HCT116 (cell line): ENCODE results near the gene GBGT1.

Experiments
- EZH2 ChIP-seq: fragments of 200-600 bp; sonication (generic); IDR thresholded peaks from 2 replicates; pipeline ENCODE4 v1.6.1; 2017; ENCODE audit warnings: antibody characterized with exemption, mixed run types
- EZH2phosphoT487 ChIP-seq: fragments of 200-600 bp; IDR thresholded peaks from 2 replicates; pipeline ENCODE4 v1.6.1; 2018; ENCODE audit warnings: antibody characterized with exemption, borderline replicate concordance
- POLR2A ChIP-seq: IDR thresholded peaks from 2 replicates; pipeline ENCODE4 v1.7.0; 2011; ENCODE audit warnings: borderline replicate concordance; ENCODE audit not compliant: insufficient read depth, insufficient read length; ENCODE audit errors: extremely low read depth
- YY1 ChIP-seq: IDR thresholded peaks from 2 replicates; pipeline ENCODE4 v1.6.1; 2011; ENCODE audit warnings: low read length, low read depth, moderate library complexity, mild to moderate bottlenecking; ENCODE audit not compliant: insufficient replicate concordance; ENCODE audit errors: extremely low read depth
- ZBTB33 ChIP-seq: IDR thresholded peaks from 2 replicates; pipeline ENCODE4 v1.6.1; 2011; ENCODE audit warnings: mild to moderate bottlenecking, low read length, moderate library complexity; ENCODE audit not compliant: insufficient replicate concordance; ENCODE audit errors: extremely low read depth
- ZFX ChIP-seq: fragments of 450-650 bp; IDR thresholded peaks from 2 replicates; pipeline ENCODE4 v1.6.1; 2017

DNA sequence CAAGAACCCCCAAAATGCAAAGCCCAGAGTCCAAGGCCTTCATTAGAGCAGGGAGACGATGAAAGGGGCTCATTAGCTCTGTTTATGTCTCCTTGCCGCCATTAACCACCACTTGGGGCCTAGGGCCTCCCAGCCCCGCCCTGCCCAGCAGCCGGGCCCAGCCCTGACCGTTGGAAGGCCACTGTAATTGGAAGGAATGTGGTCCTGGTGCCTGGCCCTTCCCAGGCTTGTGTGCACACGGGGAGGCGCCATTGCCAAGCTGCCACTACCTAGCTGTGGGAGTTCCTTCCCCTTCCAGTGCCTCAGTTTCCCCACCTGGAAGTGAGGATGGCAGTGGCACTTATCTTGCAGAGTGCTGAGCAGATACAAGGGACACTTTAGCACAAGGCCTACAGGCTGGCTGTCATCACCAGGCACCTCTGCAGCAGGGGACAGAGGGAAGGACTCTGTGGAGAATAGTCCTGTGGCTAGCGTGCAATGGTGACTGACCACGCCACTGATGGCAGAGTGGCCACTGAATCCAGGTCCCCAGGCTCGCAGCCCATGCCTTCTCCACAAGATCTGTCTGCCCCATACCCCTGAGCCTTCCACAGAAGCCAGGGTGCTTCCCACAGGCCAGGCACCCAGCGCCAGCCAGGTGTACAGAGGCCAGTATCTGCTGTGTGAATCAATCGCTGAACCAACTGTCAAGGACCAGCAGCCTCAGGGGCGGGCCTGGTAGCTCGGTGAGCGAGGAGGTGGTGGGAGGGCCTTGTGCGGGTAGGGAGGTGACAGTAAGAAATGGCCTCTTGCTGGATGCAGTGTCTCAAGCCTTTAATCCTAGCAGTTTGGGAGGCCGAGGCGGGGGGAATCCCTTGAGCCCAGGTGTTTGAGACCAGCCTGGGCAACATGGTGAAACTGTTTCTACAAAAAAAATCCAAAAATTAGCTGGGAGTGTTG is 20.8 kb downstream of the GBGT1 start:
- no peak for TF ChIP-seq ZBTB33
- TF ChIP-seq YY1, result no peak
- TF ChIP-seq POLR2A, result no peak
- TF ChIP-seq EZH2, result no peak
- no peak for TF ChIP-seq EZH2phosphoT487
- TF ChIP-seq ZFX, result no peak
